T-cell (primary cell): ENCODE results near the gene EXOSC2. TPM values are rescaled to one million over a fixed set of nuclear protein-coding genes. Genes with fewer than 3 reads are reported as not detected.

Experiments
- ATAC-seq, 4 experiments: fragments of 200-7000 bp in 3 of 4; fragments of 150-1000 bp in 1 of 4; cut with Tn5 transposase; replicated peaks in 1 of 4; 1 replicate in 3 of 4; 2 replicates in 1 of 4; pipeline ENCODE4 v1.10.0; 2021; ENCODE audit warnings: moderate library complexity in 3 of 4, mild to moderate bottlenecking in 2 of 4, moderate number of reproducible peaks in 1 of 4
- CTCF ChIA-PET, 2 donors: fragments of 300-600 bp; sonication (Branson Sonifier 250); formaldehyde crosslinking; loops; one replicate each; lab custom pipeline; 2022; ENCODE audit warnings: antibody characterized with exemption in 2 of 2; lab: Charles Lee
- POLR2A ChIA-PET, 2 donors: fragments of 300-600 bp; sonication (Branson Sonifier 250); formaldehyde crosslinking; loops; one replicate each; lab custom pipeline; 2022; ENCODE audit warnings: antibody characterized with exemption in 2 of 2; lab: Charles Lee
- DNase-seq, 35 experiments: peaks; one replicate each; pipeline versions ENCODE4 v3.0.0 to v3.0.0-alpha.2; 2013 to 2023
- H3K27ac ChIP-seq: one replicate; pipeline ENCODE4 v1.5.1; 2013; ENCODE audit warnings: low read length
- H3K27me3 ChIP-seq, 2 experiments: replicated peaks in 1 of 2; 1 replicate in 1 of 2; 2 replicates in 1 of 2; pipeline versions ENCODE4 v1.6.1 to v1.7.0; 2013; ENCODE audit warnings: low read length in 1 of 2, mixed read lengths in 1 of 2; ENCODE audit not compliant: control insufficient read depth in 2 of 2, insufficient read depth in 2 of 2; ENCODE audit errors: extremely low read depth in 1 of 2
- H3K36me3 ChIP-seq, 2 donors: 1 replicate in 1 of 2; 2 replicates in 1 of 2; pipeline versions ENCODE4 v1.6.1 to v1.7.0; 2013; ENCODE audit warnings: low read length in 1 of 2; ENCODE audit not compliant: control insufficient read depth in 2 of 2, insufficient read depth in 1 of 2; ENCODE audit errors: extremely low read depth in 1 of 2
- H3K4me1 ChIP-seq, 2 experiments: 1 replicate in 1 of 2; 2 replicates in 1 of 2; pipeline versions ENCODE4 v1.6.1 to v1.7.0; 2013; ENCODE audit warnings: low read length in 2 of 2, mixed read lengths in 1 of 2; ENCODE audit not compliant: insufficient read depth in 2 of 2, control insufficient read depth in 1 of 2; ENCODE audit errors: extremely low read depth in 1 of 2
- H3K4me3 ChIP-seq, 2 donors: 1 replicate in 1 of 2; 2 replicates in 1 of 2; pipeline versions ENCODE4 v1.5.1 to v1.7.0; 2013; ENCODE audit warnings: mild to moderate bottlenecking in 2 of 2, low read length in 1 of 2, moderate library complexity in 1 of 2; ENCODE audit not compliant: control insufficient read depth in 1 of 2; ENCODE audit errors: extremely low read depth in 1 of 2
- H3K9me3 ChIP-seq: 2 replicates; pipeline ENCODE4 v1.7.0; 2013
- H3K27ac Mint-ChIP-seq, 2 donors: one replicate each; pipeline ENCODE4 v1.8.0; 2020 to 2021; ENCODE audit warnings: mild to moderate bottlenecking in 2 of 2, mixed read lengths in 2 of 2
- H3K27me3 Mint-ChIP-seq, 2 donors: one replicate each; pipeline ENCODE4 v1.8.0; 2021 to 2022; ENCODE audit warnings: mixed read lengths in 2 of 2
- H3K36me3 Mint-ChIP-seq: one replicate; pipeline ENCODE4 v1.8.0; 2021; ENCODE audit warnings: mixed read lengths
- H3K4me1 Mint-ChIP-seq, 3 donors: one replicate each; pipeline ENCODE4 v1.8.0; 2020 to 2022; ENCODE audit warnings: mixed read lengths in 3 of 3, mild to moderate bottlenecking in 1 of 3
- H3K4me3 Mint-ChIP-seq, 3 donors: one replicate each; pipeline ENCODE4 v1.8.0; 2020 to 2022; ENCODE audit warnings: mild to moderate bottlenecking in 3 of 3, mixed read lengths in 3 of 3, moderate library complexity in 3 of 3
- H3K9me3 Mint-ChIP-seq, 3 donors: one replicate each; pipeline ENCODE4 v1.8.0; 2020 to 2022; ENCODE audit warnings: mixed read lengths in 3 of 3
- WGBS: methylation state at CpG from one replicate; pipeline ENCODE4 v1.1.5; 2013; ENCODE audit warnings: missing lambda C conversion rate; ENCODE audit not compliant: insufficient coverage; 5-methylcytosine and 5-hydroxymethylcytosine counted together
- total RNA-seq, 35 experiments: library from RNA in 6 of 35; stranded (reverse) in 6 of 35; fragments of 120-200 nt in 1 of 35; gene quantifications; one replicate each; pipeline versions ENCODE4 v1.2.1 to v1.2.4 and lab custom pipeline; 2013 to 2026

The EXOSC2 gene
- total RNA-seq, 5 donors from 2014 or later (not counting 1 experiment from before 2014, with no cell fraction given): 49.1 to 59.1 (median 52.1) TPM

DNA sequence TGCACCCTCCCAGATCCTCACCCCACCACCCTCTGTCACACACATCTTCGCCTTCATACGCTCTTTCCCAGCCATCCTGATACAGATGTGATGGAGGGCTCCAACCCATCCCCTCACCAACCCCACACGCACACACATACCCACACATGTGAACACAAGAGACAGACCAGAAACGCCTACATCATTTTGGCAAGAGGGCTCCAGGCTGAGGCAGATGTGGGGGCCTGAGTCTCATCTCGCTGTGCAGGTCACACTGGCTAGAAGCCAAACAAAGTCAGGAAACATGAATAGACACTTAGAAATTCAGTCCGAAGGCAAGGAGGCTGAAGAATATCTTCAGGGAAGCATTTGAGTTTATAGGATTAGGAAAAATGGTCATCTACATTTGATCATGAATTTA lies 22.9 kb upstream of the EXOSC2 start:
- H3K4me1 Mint-ChIP-seq: peaks cover under 1 to 5% (median 4%) of the 10 kb centered on the region in 3 donors
- Histone ChIP-seq H3K27me3 (peaks cover 3 to 42% of the 10 kb centered on the region in 2 experiments), H3K4me3 (no peak overlapping the region), H3K36me3 (no peaks in the 10 kb centered on the region), H3K4me1 (peaks cover 0 to 9% of the 10 kb centered on the region in 2 experiments), H3K27ac (no peak overlapping the region), H3K9me3 (no peaks in the 10 kb centered on the region)
- WGBS: 79% methylated on average over 3 of the region's 6 CpGs
- DNase-seq (no peak), ATAC-seq (no peak)
- peaks cover 17 to 40% of the 10 kb centered on the region in 2 donors for H3K27me3 Mint-ChIP-seq
- H3K27ac Mint-ChIP-seq: no peak overlapping the region
- no peaks in the 10 kb centered on the region for H3K9me3 Mint-ChIP-seq
- H3K36me3 Mint-ChIP-seq: no peaks in the 10 kb centered on the region
- CTCF ChIA-PET: no interaction called here
- no peak overlapping the region for H3K4me3 Mint-ChIP-seq
- POLR2A ChIA-PET: no interaction called here

DNA sequence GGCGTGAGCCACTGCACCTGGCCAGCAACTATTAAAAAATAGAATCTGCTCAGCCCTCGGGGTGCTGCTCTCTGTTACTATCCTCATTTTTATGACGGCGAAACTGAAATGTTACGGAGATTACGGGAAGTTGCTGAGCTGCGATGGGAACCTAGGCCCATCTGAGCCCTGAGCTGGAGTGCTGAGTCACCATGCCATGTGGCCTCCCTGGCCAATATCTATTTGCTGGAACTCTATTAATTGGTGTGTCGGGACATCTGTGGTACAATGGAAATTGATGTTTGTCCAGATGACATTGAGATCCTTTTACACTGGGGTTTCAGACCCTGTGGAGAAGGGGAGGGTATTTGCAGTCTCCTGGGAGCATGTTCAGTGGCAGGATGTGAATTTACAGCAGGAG lies 21.1 kb upstream of the EXOSC2 start:
- no peaks in the 10 kb centered on the region for H3K36me3 ChIP-seq
- H3K27ac ChIP-seq: no peak overlapping the region
- POLR2A ChIA-PET: interaction anchor here in 1 of 2 donors (0.5 kb wide), 1 partner anchor 8 kb away, joined by 3 read pairs; the partner anchor contains the start of gene PRDM12
- no peaks in the 10 kb centered on the region for H3K9me3 ChIP-seq
- ATAC-seq: no peak
- H3K27me3 ChIP-seq: peaks cover 3 to 24% of the 10 kb centered on the region in 2 experiments
- DNase-seq: no peak
- H3K4me1 Mint-ChIP-seq: no peaks in the 10 kb centered on the region
- H3K27me3 Mint-ChIP-seq: peaks cover 12 to 26% of the 10 kb centered on the region in 2 donors
- H3K27ac Mint-ChIP-seq: no peak overlapping the region
- H3K4me3 Mint-ChIP-seq: no peak overlapping the region
- H3K4me3 ChIP-seq: no peak overlapping the region
- H3K4me1 ChIP-seq: no peaks in the 10 kb centered on the region
- H3K9me3 Mint-ChIP-seq: no peaks in the 10 kb centered on the region
- CTCF ChIA-PET: no interaction called here
- H3K36me3 Mint-ChIP-seq: no peaks in the 10 kb centered on the region
- 92% methylated on average over 7 of the region's 8 CpGs for WGBS

DNA sequence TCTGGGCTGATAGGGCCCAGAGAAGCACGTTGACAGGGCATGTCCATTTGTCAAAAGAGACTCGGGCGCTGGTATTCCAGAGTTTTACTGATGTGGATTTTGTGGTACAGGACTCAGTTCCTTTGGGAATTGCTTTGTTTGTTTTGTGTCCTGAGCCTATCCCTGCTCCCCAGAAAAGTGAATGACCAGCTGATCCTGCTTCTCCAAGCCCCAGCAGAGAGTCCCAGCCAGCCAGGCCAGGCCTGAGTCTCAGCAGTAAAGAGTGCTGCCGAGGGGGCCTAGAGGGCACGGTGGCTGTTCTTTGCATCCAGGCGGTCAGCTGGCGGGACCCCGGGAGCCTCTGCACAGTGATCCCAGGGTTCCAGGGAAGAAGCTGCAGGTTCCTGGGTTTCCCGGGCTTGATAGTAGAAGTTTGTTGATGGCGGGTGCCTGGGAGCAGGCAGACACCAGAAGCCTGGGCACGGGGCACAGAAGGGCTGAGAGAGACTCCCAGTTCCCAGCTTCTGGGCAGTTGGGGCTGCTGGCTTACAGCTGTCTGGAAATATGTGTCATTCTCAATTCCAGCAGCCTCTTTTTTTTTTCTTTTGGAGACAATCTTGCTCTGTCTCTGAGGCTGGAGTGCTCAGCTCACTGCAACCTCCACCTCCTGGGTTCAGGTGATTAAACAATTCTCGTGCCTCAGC lies 20.5 kb upstream of the EXOSC2 start:
- H3K4me3 Mint-ChIP-seq: no peak overlapping the region
- H3K27me3 Mint-ChIP-seq: peaks cover 9 to 21% of the 10 kb centered on the region in 2 donors
- no peaks in the 10 kb centered on the region for H3K36me3 Mint-ChIP-seq
- H3K9me3 ChIP-seq: no peaks in the 10 kb centered on the region
- H3K9me3 Mint-ChIP-seq: no peaks in the 10 kb centered on the region
- CTCF ChIA-PET: no interaction called here
- ATAC-seq (no peak), DNase-seq (no peak)
- no peaks in the 10 kb centered on the region for H3K4me1 ChIP-seq
- POLR2A ChIA-PET: interaction anchor here in 1 of 2 donors (0.5 kb wide), 1 partner anchor 8 kb away, joined by 3 read pairs; the partner anchor contains the start of gene PRDM12
- H3K36me3 ChIP-seq: no peaks in the 10 kb centered on the region
- no peak overlapping the region for H3K27ac Mint-ChIP-seq
- WGBS: 89% methylated on average over 6 of the region's 12 CpGs
- no peak overlapping the region for H3K4me3 ChIP-seq
- peaks cover 0 to 18% of the 10 kb centered on the region in 2 experiments for H3K27me3 ChIP-seq
- H3K27ac ChIP-seq: no peak overlapping the region
- no peaks in the 10 kb centered on the region for H3K4me1 Mint-ChIP-seq

DNA sequence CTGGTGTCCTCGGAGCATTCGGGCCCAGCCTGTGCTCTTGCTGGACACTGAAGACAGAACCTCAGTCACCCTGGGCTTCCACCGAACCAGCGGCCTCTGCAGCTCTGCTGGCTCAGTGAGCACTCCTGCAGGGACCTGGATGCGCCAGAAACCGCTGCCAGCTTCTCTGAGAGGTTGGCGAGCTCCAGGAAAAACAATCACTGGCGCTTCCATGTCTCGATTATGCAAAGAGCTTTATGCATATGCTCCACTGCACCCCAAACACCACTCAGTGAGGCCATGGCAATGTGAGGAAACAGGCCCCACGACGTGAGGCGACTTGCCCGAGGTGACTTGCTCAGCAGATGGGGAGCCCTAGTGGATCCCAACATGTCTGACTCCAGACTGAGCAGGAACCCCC lies 18.2 kb upstream of the EXOSC2 start:
- 87% methylated on average over 10 of the region's 13 CpGs for WGBS
- ChIA-PET POLR2A (no interaction called here), CTCF (interaction anchor here in 1 of 2 donors (0.5 kb wide), 1 partner anchor 219 kb away, joined by 4 read pairs; no protein-coding TSS in a partner anchor)
- DNase-seq (no peak), ATAC-seq (no peak)
- Histone ChIP-seq H3K4me1 (no peaks in the 10 kb centered on the region), H3K9me3 (no peaks in the 10 kb centered on the region), H3K4me3 (no peak overlapping the region), H3K27me3 (peaks cover 0 to 25% of the 10 kb centered on the region in 2 experiments), H3K27ac (no peak overlapping the region), H3K36me3 (no peaks in the 10 kb centered on the region)
- H3K4me3 Mint-ChIP-seq: no peak overlapping the region
- no peak overlapping the region for H3K27ac Mint-ChIP-seq
- H3K36me3 Mint-ChIP-seq: no peaks in the 10 kb centered on the region
- no peaks in the 10 kb centered on the region for H3K9me3 Mint-ChIP-seq
- peaks cover 4 to 10% of the 10 kb centered on the region in 2 donors for H3K27me3 Mint-ChIP-seq
- no peaks in the 10 kb centered on the region for H3K4me1 Mint-ChIP-seq

DNA sequence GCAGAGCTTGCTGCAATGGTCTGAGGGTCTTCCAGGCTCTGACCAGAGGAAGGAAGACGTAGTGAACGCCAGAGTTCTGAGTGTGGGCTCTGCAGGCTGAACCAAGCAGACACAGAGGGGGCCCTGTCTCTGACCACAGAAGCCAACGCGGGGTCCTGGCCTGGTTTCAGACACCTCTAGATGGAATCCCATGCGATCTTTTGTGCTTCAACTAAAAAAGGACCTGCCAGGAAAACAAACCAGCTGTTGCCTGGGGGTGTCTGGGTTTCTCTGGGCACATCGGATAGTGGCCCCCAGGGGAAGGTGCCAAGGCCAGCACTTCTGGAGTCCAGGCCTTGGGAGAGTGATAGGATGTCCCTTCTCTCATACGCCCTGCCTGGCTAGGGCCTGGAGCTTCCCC lies 16.3 kb upstream of the EXOSC2 start:
- Mint-ChIP-seq H3K36me3 (no peaks in the 10 kb centered on the region), H3K4me3 (no peak overlapping the region), H3K27me3 (peaks cover 0 to 7% of the 10 kb centered on the region in 2 donors), H3K4me1 (peaks cover under 1 to 3% (median 1%) of the 10 kb centered on the region in 3 donors), H3K9me3 (no peaks in the 10 kb centered on the region), H3K27ac (no peak overlapping the region)
- DNase-seq: no peak
- H3K27me3 ChIP-seq: peaks cover 2 to 36% of the 10 kb centered on the region in 2 experiments
- ChIA-PET CTCF (no interaction called here), POLR2A (interaction anchor here in 1 of 2 donors (0.5 kb wide), 1 partner anchor 9 kb away, joined by 5 read pairs; no protein-coding TSS in a partner anchor)
- no peak overlapping the region for H3K4me3 ChIP-seq
- no peaks in the 10 kb centered on the region for H3K9me3 ChIP-seq
- peaks cover 3 to 11% of the 10 kb centered on the region in 2 experiments for H3K4me1 ChIP-seq
- no peak overlapping the region for H3K27ac ChIP-seq
- no peak for ATAC-seq
- no peaks in the 10 kb centered on the region for H3K36me3 ChIP-seq
- WGBS: 67% methylated on average over 7 of the region's 7 CpGs

DNA sequence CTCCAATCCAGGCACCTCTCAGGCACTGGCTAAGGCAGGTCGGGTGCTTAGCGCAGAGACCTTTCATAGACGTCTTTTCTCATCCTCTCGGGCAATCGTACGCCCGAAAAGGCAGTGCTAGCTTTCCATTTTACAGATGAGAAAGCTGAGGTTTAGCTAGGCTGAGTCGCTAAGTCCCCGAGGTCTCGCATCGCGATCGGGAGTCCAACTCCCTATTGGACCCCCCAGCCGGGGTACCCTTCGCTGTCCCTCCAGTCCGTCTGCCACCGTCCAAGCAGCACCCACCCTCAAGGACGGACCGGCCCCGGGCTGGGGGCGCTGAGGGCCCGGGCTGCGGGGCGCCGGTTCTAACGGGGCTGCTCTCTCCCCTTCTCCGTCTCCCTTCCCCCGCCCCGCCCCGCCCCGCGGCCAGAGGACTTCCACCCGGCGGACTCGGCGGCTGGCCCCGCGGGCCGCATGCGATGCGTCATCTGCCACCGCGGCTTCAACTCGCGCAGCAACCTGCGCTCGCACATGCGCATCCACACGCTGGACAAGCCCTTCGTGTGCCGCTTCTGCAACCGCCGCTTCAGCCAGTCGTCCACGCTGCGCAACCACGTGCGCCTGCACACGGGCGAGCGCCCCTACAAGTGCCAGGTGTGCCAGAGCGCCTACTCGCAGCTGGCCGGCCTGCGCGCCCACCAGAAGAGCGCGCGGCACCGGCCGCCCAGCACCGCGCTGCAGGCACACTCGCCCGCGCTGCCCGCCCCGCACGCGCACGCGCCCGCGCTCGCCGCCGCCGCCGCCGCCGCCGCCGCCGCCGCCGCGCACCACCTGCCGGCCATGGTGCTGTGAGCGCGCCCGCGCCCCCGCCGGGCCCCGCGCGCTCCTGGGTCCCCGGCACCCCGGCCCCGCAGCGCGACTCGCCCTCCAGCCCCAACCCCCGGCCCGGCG lies 12.5 kb upstream of the EXOSC2 start:
- H3K4me3 ChIP-seq: peak overlapping the region; percentile 65 to 79
- ChIA-PET POLR2A (no interaction called here), CTCF (interaction anchor here in 1 of 2 donors (1.5 to 2.8 kb wide), 2 partner anchors 20 to 220 kb away, joined by 5 to 7 read pairs; no protein-coding TSS in a partner anchor)
- peak; percentile 59 to 69 (median 64) for ATAC-seq
- H3K4me3 Mint-ChIP-seq: peak overlapping the region; percentile 50 to 97 (median 69)
- peaks cover 0 to 2% (median 0%) of the 10 kb centered on the region in 3 donors for H3K9me3 Mint-ChIP-seq
- no peaks in the 10 kb centered on the region for H3K36me3 Mint-ChIP-seq
- peaks cover 0 to 9% of the 10 kb centered on the region in 2 donors for H3K27me3 Mint-ChIP-seq
- peak in 24 of 35 experiments; percentile 18 to 63 (median 32) for DNase-seq
- no peaks in the 10 kb centered on the region for H3K36me3 ChIP-seq
- WGBS: 2% methylated on average over 113 of the region's 116 CpGs
- no peaks in the 10 kb centered on the region for H3K9me3 ChIP-seq
- H3K27ac ChIP-seq: no peak overlapping the region
- H3K4me1 ChIP-seq: peaks cover 3 to 13% of the 10 kb centered on the region in 2 experiments
- H3K27ac Mint-ChIP-seq: no peak overlapping the region
- peaks cover 2 to 45% of the 10 kb centered on the region in 2 experiments for H3K27me3 ChIP-seq
- H3K4me1 Mint-ChIP-seq: peaks cover 4 to 6% (median 5%) of the 10 kb centered on the region in 3 donors
